Stimulated activated naive B cell treated with anti-CD40 and anti-IgM and Interleukin-4, amounts not matched to agents 10 μg/mL and 1 μg/mL and 100 μg/mL, for 72 hours (primary cell): ENCODE results near the gene OR2F1.

Experiments used
- ATAC-seq, 2 donors: fragments of 150-1000 bp; cut with Tn5 transposase; replicated peaks; 2 replicates each; pipeline ENCODE4 v1.10.0; 2021; ENCODE audit warnings: moderate library complexity in 1 of 2
- DNase-seq: peaks from one replicate; pipeline ENCODE4 v3.0.0; 2021
- H3K27ac Mint-ChIP-seq: one replicate; pipeline ENCODE4 v1.8.0; 2022; ENCODE audit warnings: mild to moderate bottlenecking, mixed read lengths
- H3K27me3 Mint-ChIP-seq, 2 donors: one replicate each; pipeline ENCODE4 v1.8.0; 2022; ENCODE audit warnings: mixed read lengths in 2 of 2
- H3K36me3 Mint-ChIP-seq, 2 donors: one replicate each; pipeline ENCODE4 v1.8.0; 2022; ENCODE audit warnings: mixed read lengths in 2 of 2, mild to moderate bottlenecking in 1 of 2
- H3K4me1 Mint-ChIP-seq, 2 donors: one replicate each; pipeline ENCODE4 v1.8.0; 2022; ENCODE audit warnings: mixed read lengths in 2 of 2, mild to moderate bottlenecking in 1 of 2
- H3K4me3 Mint-ChIP-seq, 2 donors: one replicate each; pipeline ENCODE4 v1.8.0; 2022; ENCODE audit warnings: mild to moderate bottlenecking in 2 of 2, mixed read lengths in 2 of 2, moderate library complexity in 1 of 2
- H3K9me3 Mint-ChIP-seq, 2 donors: one replicate each; pipeline ENCODE4 v1.8.0; 2022; ENCODE audit warnings: mixed read lengths in 2 of 2, mild to moderate bottlenecking in 1 of 2

Gene OR2F1

DNA sequence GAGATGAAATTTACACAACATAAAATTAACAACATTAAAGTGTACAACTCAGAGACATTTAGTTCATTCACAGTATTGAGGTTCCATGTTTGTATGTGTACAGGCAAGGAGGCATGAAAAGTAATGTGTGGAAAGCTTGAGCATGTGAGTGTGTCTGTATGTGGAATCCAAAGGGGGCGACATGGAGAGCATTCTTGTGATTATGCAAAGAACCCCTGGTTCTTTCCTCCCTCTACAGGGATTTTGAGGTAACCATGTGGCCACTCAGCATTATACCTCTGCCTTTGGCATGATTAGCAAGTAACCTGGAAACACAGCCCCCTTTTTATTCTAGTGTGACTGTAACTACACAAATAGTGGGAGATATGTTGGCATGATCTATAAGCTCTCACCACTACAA lies 21.0 kb downstream of the OR2F1 start:
- DNase-seq (no peak), ATAC-seq (no peak)
- no peaks in the 10 kb centered on the region for H3K9me3 Mint-ChIP-seq
- H3K27me3 Mint-ChIP-seq = peaks cover 5 to 10% of the 10 kb centered on the region in 2 donors
- no peaks in the 10 kb centered on the region for H3K36me3 Mint-ChIP-seq
- H3K27ac Mint-ChIP-seq = no peak overlapping the region
- no peak overlapping the region for H3K4me3 Mint-ChIP-seq
- H3K4me1 Mint-ChIP-seq = no peaks in the 10 kb centered on the region

GRCh38 chr7:143978585-143978984 lies 23.9 kb downstream of the OR2F1 start:
- H3K9me3 Mint-ChIP-seq = no peaks in the 10 kb centered on the region
- DNase-seq = no peak
- H3K4me3 Mint-ChIP-seq = no peak overlapping the region
- no peak for ATAC-seq
- H3K36me3 Mint-ChIP-seq = no peaks in the 10 kb centered on the region
- H3K4me1 Mint-ChIP-seq = no peaks in the 10 kb centered on the region
- peaks cover 4 to 9% of the 10 kb centered on the region in 2 donors for H3K27me3 Mint-ChIP-seq
- H3K27ac Mint-ChIP-seq = no peak overlapping the region

GRCh38 chr7:143979359-143979758 lies 24.7 kb downstream of the OR2F1 start:
- Mint-ChIP-seq H3K27ac (no peak overlapping the region), H3K27me3 (peaks cover 4 to 9% of the 10 kb centered on the region in 2 donors), H3K36me3 (no peaks in the 10 kb centered on the region)

DNA sequence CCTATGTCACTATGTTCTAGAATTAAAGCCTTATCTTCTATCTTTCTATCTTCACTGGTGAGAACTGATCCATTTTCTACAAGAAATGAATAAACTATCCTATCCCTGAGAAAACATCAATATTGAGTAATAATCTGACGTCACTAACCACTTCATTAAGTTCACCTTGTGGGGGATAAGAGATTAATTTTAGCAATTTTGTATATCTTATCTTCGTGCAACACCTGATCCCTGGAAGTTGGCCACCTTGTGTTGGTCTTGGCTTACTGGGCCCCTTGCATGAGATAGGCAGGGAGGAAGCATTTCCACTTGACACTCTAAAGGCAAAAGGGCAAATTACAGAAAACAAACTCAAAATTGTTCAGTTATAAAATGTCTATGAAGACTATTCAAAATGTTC lies 25.4 kb downstream of the OR2F1 start:
- no peak for ATAC-seq
- H3K27ac Mint-ChIP-seq = no peak overlapping the region
- peaks cover 4% of the 10 kb centered on the region in 2 donors for H3K27me3 Mint-ChIP-seq
- no peaks in the 10 kb centered on the region for H3K36me3 Mint-ChIP-seq
- H3K9me3 Mint-ChIP-seq = no peaks in the 10 kb centered on the region
- no peak overlapping the region for H3K4me3 Mint-ChIP-seq
- no peaks in the 10 kb centered on the region for H3K4me1 Mint-ChIP-seq
- DNase-seq = no peak

More at GRCh38 chr7:143979359-143979758, 24.7 kb downstream of the OR2F1 start:
- DNase-seq = no peak
- Mint-ChIP-seq H3K4me3 (no peak overlapping the region), H3K4me1 (no peaks in the 10 kb centered on the region), H3K9me3 (no peaks in the 10 kb centered on the region)
- no peak for ATAC-seq

DNA sequence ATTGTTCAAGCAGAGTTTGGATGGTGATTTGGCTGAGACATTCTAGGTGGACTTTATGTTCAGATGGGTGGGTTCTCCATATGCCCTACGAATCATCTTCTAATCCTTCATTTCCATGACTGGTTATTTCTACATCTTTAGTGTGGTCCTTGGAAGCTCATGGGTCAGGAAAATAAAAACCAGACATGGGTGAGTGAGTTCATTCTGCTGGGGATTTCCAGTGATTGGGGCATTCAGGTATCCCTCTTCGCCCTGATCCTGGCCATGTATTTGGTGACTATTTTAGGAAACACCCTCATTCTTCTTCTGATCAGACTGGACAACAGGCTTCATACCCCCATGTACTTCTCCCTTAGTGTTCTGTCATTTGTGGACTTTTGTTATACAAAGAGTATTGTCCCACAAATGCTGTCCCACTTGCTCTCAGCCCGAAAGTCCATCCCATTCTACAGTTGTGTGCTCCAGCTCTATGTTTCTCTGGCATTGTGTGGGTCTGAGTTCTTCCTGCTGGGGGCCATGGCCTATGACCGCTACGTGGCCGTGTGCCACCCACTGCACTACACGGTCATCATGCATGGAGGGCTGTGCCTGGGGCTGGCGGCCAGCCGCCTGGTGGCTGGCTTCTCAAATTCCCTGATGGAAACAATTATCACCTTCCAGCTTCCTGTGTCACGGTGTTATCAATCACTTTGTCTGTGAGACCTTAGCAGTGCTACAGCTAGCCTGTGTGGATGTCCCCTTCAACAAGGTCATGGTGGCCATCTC lies 26.3 kb downstream of the OR2F1 start:
- Mint-ChIP-seq H3K27me3 (peaks cover 4% of the 10 kb centered on the region in 2 donors), H3K27ac (no peak overlapping the region), H3K4me3 (no peak overlapping the region), H3K4me1 (no peaks in the 10 kb centered on the region), H3K36me3 (no peaks in the 10 kb centered on the region), H3K9me3 (no peaks in the 10 kb centered on the region)
- ATAC-seq (no peak), DNase-seq (no peak)

DNA sequence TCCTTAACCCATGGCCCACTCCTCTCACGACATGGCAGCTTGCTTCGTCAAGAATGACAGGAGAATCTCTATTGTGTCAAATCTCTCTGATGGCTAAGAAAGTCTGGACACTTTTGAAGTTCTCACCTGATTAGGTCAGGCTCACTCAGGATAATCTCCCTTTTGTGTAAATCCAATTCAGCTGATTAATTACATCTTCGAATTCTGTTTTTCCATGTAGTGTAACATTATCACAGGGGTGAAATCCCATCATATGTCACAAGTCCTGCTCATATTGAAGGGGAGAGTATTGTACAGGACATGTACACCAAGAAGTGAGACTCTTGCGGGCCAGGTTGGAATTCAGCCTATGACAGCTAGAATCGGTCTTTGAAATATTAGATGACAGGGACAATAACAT lies 29.3 kb downstream of the OR2F1 start:
- no peaks in the 10 kb centered on the region for H3K4me1 Mint-ChIP-seq
- ATAC-seq = no peak
- peaks cover 4% of the 10 kb centered on the region in 2 donors for H3K27me3 Mint-ChIP-seq
- no peaks in the 10 kb centered on the region for H3K36me3 Mint-ChIP-seq
- H3K4me3 Mint-ChIP-seq = no peak overlapping the region
- DNase-seq = no peak
- H3K9me3 Mint-ChIP-seq = no peaks in the 10 kb centered on the region
- no peak overlapping the region for H3K27ac Mint-ChIP-seq

DNA sequence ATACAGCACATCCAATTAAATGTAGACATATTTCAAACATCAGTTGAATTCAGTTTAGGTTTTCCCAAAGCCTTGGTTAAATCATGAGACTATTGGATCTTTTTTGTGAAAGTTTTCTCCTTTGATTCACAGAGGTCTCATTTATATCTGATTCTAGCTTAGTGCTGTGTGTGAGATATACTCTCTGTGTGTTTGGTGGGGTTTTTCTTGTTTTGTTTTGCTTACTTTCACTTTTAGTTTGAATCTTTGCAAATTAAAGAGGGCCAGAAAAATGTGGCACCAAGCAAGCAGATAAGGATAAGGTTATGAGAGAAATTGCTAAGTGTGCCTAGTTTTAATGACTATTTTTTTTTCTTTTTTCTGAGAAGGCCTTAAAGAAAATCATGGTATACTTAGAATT lies 32.9 kb downstream of the OR2F1 start:
- Mint-ChIP-seq H3K27me3 (peaks cover 4 to 8% of the 10 kb centered on the region in 2 donors), H3K4me1 (no peaks in the 10 kb centered on the region), H3K27ac (no peak overlapping the region), H3K36me3 (peaks cover 2 to 4% of the 10 kb centered on the region in 2 donors), H3K9me3 (peaks cover 4 to 9% of the 10 kb centered on the region in 2 donors), H3K4me3 (no peak overlapping the region)
- DNase-seq (no peak), ATAC-seq (no peak)

- ATAC-seq (no peak), DNase-seq (no peak)
- peaks cover 2 to 4% of the 10 kb centered on the region in 2 donors for H3K36me3 Mint-ChIP-seq
- H3K9me3 Mint-ChIP-seq = peaks cover 4 to 9% of the 10 kb centered on the region in 2 donors
- H3K27me3 Mint-ChIP-seq = peaks cover 0 to 7% of the 10 kb centered on the region in 2 donors
- H3K27ac Mint-ChIP-seq = no peak overlapping the region
- H3K4me1 Mint-ChIP-seq = no peaks in the 10 kb centered on the region
- H3K4me3 Mint-ChIP-seq = no peak overlapping the region
Measured at GRCh38 chr7:143988976-143989745, 34.5 kb downstream of the OR2F1 start.

GRCh38 chr7:143992670-143993069 lies 38.0 kb downstream of the OR2F1 start:
- Mint-ChIP-seq H3K4me3 (no peak overlapping the region), H3K27ac (no peak overlapping the region), H3K9me3 (peaks cover 4 to 9% of the 10 kb centered on the region in 2 donors), H3K4me1 (no peaks in the 10 kb centered on the region), H3K27me3 (peaks cover 0 to 7% of the 10 kb centered on the region in 2 donors), H3K36me3 (peaks cover 2 to 4% of the 10 kb centered on the region in 2 donors)
- DNase-seq (no peak), ATAC-seq (no peak)

GRCh38 chr7:143993924-143994323 lies 39.3 kb downstream of the OR2F1 start:
- ATAC-seq (no peak), DNase-seq (no peak)
- no peaks in the 10 kb centered on the region for H3K4me1 Mint-ChIP-seq
- no peak overlapping the region for H3K27ac Mint-ChIP-seq
- H3K9me3 Mint-ChIP-seq = peaks cover 4 to 9% of the 10 kb centered on the region in 2 donors
- H3K27me3 Mint-ChIP-seq = peaks cover 0 to 7% of the 10 kb centered on the region in 2 donors
- H3K4me3 Mint-ChIP-seq = no peak overlapping the region
- peaks cover 2 to 4% of the 10 kb centered on the region in 2 donors for H3K36me3 Mint-ChIP-seq

DNA sequence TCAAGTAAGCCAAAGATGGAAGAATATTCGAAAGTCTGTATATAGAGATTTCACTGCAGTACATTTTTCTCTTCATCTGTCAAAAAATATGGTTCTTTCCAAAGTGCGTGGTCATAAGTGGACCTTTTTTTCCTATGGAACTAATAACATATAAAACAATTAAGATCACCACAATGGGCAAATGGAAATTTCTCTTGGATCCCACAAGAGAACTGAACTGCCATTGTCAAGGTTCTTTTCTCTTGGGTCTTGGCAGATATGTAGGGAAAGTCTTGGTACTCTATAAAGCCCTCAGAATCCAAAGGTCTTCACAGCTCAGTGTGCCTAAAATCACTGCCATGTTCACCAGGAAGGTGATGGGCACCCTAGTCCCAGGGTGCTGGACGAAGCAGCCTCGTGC lies 45.4 kb downstream of the OR2F1 start, which contains the start of gene OR6B1:
Gene OR6B1 (plus strand): TSS at position 301 of the 400 bp plus-strand sequence. CDS start 3,677 bp downstream, outside the sequence.
- DNase-seq (no peak), ATAC-seq (no peak)
- no peaks in the 10 kb centered on the region for H3K36me3 Mint-ChIP-seq
- no peaks in the 10 kb centered on the region for H3K9me3 Mint-ChIP-seq
- H3K27me3 Mint-ChIP-seq = peaks cover 0 to 6% of the 10 kb centered on the region in 2 donors
- H3K4me3 Mint-ChIP-seq = no peak within 1 kb of the TSS
- H3K4me1 Mint-ChIP-seq = no peaks in the 10 kb centered on the region
- H3K27ac Mint-ChIP-seq = no peak within 1 kb of the TSS

GRCh38 chr7:144001543-144001942 lies 46.9 kb downstream of the OR2F1 start:
- ATAC-seq = no peak
- no peaks in the 10 kb centered on the region for H3K36me3 Mint-ChIP-seq
- no peak for DNase-seq

GRCh38 chr7:144004703-144005102 lies 50.1 kb downstream of the OR2F1 start:
- no peak for ATAC-seq
- H3K9me3 Mint-ChIP-seq = peaks cover 9 to 14% of the 10 kb centered on the region in 2 donors
- DNase-seq = no peak
- H3K27me3 Mint-ChIP-seq = peaks cover 0 to 6% of the 10 kb centered on the region in 2 donors
- peaks cover 0 to 3% of the 10 kb centered on the region in 2 donors for H3K36me3 Mint-ChIP-seq
- no peak overlapping the region for H3K4me3 Mint-ChIP-seq
- H3K4me1 Mint-ChIP-seq = no peaks in the 10 kb centered on the region
- H3K27ac Mint-ChIP-seq = no peak overlapping the region

More at GRCh38 chr7:144001543-144001942, 46.9 kb downstream of the OR2F1 start:
- H3K4me3 Mint-ChIP-seq = no peak overlapping the region
- H3K27ac Mint-ChIP-seq = no peak overlapping the region
- no peaks in the 10 kb centered on the region for H3K4me1 Mint-ChIP-seq
- peaks cover 0 to 6% of the 10 kb centered on the region in 2 donors for H3K27me3 Mint-ChIP-seq
- no peaks in the 10 kb centered on the region for H3K9me3 Mint-ChIP-seq

- no peak overlapping the region for H3K4me3 Mint-ChIP-seq
- H3K27ac Mint-ChIP-seq = no peak overlapping the region
- peaks cover 0 to 6% of the 10 kb centered on the region in 2 donors for H3K27me3 Mint-ChIP-seq
- no peak for DNase-seq
- peaks cover 0 to 3% of the 10 kb centered on the region in 2 donors for H3K36me3 Mint-ChIP-seq
- H3K9me3 Mint-ChIP-seq = peaks cover 15 to 18% of the 10 kb centered on the region in 2 donors
- no peak for ATAC-seq
- no peaks in the 10 kb centered on the region for H3K4me1 Mint-ChIP-seq
Measured at GRCh38 chr7:144006029-144006691, 51.5 kb downstream of the OR2F1 start.
